ENCODE results near the gene RAD51B.
A peak's percentile ranks its signal among the peaks of the same experiment; 100 is the strongest.

RAD51B gene

DNA sequence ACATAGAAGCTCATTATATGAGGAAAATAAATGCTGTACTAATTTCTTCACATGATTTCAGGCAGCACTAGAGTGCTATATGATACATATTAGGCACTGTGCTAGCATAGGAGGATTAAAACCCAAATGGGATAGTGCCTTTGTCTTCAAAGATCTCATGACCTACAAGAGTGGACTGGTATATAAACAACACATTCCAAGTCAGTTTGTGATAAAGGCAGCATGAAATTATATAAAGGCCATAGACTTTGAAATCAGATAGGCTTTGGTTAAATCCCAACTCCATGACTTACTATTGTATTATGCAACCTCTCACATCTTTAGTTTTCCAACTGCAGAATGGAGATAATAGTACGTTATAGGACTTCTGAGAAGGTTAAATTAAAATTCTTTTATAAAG, 179.7 kb downstream of the RAD51B start:
- DNase-seq (ENCODE audit: insufficient read length) (no peak), FAIRE-seq (no peak)
- TF ChIP-seq POLR2AphosphoS5 (IDR thresholded peaks at IDR 0.05; ENCODE audit: low read depth, low read length) (no peak), POLR2A (IDR thresholded peaks at IDR 0.05; ENCODE audit: low read depth, low read length) (no peak), TAF1 (IDR thresholded peaks at IDR 0.05; ENCODE audit: borderline replicate concordance, low read depth, low read length) (no peak)

DNA sequence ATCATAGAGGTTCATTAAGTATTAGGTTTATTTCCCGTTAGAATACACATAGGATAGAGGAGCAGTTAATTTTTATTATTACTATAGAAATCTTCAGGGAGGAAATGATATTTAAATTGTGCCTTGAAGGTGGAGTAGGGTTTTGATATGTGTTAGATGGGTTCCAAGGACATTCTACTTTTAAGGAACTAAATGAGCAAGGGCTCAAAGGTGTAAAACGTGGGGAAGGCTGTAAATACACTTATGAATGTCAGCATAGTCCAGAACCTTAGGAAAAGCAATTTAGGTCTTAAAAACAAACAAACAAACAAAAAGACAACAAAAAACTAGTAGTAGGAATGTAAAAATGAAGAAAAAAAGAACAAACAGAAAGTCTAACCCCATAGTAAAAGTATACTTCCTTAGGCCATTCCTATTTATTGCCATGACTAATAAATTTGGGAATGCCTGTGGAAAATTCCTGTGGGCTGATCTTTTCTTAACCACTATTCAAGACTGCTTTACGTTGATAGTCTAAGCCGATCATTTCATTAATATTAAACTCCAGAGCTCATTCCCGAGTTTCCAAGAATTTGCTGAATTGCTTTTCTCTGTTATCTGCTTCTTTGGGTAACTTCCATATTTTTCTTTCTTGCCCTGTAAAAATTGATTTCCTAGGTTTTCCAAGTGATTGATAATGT, 180.3 kb downstream of the RAD51B start:
- FAIRE-seq (no peak), DNase-seq (ENCODE audit: insufficient read length) (no peak)
- no peak for TF ChIP-seq POLR2AphosphoS5 (IDR thresholded peaks at IDR 0.05; ENCODE audit: low read depth, low read length)
- no peak for TF ChIP-seq POLR2A (IDR thresholded peaks at IDR 0.05; ENCODE audit: low read depth, low read length)
- TF ChIP-seq TAF1 (IDR thresholded peaks at IDR 0.05; ENCODE audit: borderline replicate concordance, low read depth, low read length) = no peak

DNA sequence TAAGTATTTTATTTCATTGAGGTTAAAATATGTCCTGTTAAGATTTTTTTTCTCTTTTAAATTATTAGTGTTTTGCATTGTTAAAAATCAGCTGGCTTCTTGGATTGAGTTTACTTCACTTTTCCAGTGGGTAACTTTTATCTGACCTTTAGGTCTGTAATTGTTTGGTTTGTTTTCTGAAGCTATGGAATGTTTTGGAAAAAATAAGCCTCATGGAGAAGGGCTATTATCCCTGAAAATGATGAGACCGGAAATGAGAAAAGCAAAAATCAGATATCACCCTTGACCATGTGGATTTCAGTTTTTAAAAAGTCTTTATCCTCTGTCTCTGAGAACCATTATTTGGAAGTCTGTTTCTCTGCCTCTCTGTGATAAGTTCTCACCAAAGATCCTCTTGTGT, 180.9 kb downstream of the RAD51B start:
- no peak for TF ChIP-seq POLR2A (IDR thresholded peaks at IDR 0.05; ENCODE audit: low read depth, low read length)
- no peak for TF ChIP-seq POLR2AphosphoS5 (IDR thresholded peaks at IDR 0.05; ENCODE audit: low read depth, low read length)
- no peak for TF ChIP-seq TAF1 (IDR thresholded peaks at IDR 0.05; ENCODE audit: borderline replicate concordance, low read depth, low read length)
- no peak for DNase-seq (ENCODE audit: insufficient read length)
- FAIRE-seq = no peak

DNA sequence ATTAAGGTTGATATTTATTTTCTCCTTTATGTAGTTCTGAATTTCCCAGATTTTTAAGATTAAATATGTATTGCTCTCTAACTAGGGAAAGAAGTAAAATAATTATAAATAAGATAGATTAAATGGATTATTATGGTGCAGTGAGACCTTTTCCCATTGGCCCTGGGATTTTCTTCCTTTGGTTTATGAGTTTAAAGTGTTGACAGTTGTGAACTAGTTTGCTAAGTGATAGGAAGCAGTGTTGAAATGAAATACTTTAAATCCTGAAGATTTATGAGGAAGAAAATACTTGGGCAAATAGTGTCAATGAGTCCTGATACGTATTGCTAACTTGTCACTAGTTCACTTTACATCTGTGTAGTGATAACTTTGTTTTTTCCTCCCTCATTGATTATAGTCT, 188.9 kb downstream of the RAD51B start:
- FAIRE-seq = no peak
- DNase-seq (ENCODE audit: insufficient read length) = no peak
- TF ChIP-seq TAF1 (IDR thresholded peaks at IDR 0.05; ENCODE audit: borderline replicate concordance, low read depth, low read length) (no peak), POLR2AphosphoS5 (IDR thresholded peaks at IDR 0.05; ENCODE audit: low read depth, low read length) (no peak), POLR2A (IDR thresholded peaks at IDR 0.05; ENCODE audit: low read depth, low read length) (no peak)

DNA sequence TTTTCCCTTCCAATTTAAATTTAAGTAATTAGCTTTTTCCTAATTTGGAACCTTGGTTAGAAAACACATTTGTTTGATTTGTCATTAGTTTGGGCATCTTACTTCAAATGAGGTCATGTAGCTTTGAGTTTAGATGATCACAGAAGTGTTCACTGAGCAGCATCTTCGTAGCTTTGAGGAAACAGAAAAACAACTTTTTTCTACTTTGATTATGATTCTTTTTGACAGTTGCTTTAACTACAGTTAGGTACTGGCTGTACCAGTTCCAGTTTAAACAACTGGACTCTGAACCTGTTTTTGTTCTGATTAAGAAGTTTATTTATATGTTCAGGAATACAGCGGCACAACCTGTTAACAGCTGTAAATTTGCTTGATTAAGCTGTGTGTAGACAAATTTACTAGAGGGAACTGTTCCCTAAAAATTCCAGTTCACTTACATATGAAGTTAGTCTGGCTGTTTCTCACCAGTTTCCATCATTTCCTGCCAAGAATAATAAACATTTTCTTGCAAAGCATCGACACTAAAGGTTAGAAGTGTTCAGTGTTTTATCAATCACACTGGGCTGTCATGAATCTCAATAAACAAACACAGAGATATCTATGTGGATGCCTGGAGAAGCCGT, 191.9 kb downstream of the RAD51B start:
- no peak for FAIRE-seq
- no peak for DNase-seq (ENCODE audit: insufficient read length)
- TF ChIP-seq POLR2AphosphoS5 (IDR thresholded peaks at IDR 0.05; ENCODE audit: low read depth, low read length) (no peak), POLR2A (IDR thresholded peaks at IDR 0.05; ENCODE audit: low read depth, low read length) (no peak), TAF1 (IDR thresholded peaks at IDR 0.05; ENCODE audit: borderline replicate concordance, low read depth, low read length) (no peak)

DNA sequence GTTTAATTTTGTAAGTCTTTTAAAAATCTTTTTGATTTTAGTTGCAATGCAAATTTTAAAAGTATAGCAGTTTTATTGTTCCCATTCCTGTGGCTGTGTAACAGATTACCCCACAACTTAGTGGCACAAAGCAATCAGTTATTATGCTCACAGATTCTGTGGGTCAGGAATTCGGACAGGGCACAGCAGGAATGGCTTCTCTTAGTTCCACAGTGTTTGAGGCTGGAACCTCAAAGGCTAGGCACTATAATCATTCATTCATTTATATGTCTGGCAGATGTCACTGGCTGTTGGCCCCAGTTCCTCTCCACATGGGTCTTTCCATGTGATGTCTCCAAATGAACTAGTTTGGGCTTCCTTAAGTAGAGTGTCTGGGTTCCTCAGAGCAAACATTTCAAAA, 193.3 kb downstream of the RAD51B start:
- TF ChIP-seq POLR2AphosphoS5 (IDR thresholded peaks at IDR 0.05; ENCODE audit: low read depth, low read length) (no peak), TAF1 (IDR thresholded peaks at IDR 0.05; ENCODE audit: borderline replicate concordance, low read depth, low read length) (no peak), POLR2A (IDR thresholded peaks at IDR 0.05; ENCODE audit: low read depth, low read length) (no peak)
- peak; percentile 14 for FAIRE-seq
- no peak for DNase-seq (ENCODE audit: insufficient read length)

DNA sequence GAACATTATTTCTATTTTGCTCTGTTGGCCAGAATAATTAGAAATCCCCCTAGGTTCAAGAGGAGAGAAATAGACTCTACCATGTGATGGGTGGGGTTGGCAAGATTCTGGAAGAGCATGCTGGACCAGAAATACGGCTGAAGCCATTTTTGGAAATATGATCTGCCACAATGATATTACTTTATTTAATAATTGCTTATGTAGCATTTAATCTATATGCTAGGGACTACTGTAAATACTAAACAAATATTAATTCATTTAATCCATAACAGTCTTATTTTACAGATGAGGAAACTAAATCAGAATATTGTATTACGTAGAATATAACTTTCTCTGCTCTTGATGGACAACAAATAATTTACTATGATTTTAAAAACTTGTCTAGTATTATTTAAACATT, 193.7 kb downstream of the RAD51B start:
- DNase-seq (ENCODE audit: insufficient read length) (no peak), FAIRE-seq (no peak)
- TF ChIP-seq POLR2AphosphoS5 (IDR thresholded peaks at IDR 0.05; ENCODE audit: low read depth, low read length) (no peak), TAF1 (IDR thresholded peaks at IDR 0.05; ENCODE audit: borderline replicate concordance, low read depth, low read length) (no peak), POLR2A (IDR thresholded peaks at IDR 0.05; ENCODE audit: low read depth, low read length) (no peak)

DNA sequence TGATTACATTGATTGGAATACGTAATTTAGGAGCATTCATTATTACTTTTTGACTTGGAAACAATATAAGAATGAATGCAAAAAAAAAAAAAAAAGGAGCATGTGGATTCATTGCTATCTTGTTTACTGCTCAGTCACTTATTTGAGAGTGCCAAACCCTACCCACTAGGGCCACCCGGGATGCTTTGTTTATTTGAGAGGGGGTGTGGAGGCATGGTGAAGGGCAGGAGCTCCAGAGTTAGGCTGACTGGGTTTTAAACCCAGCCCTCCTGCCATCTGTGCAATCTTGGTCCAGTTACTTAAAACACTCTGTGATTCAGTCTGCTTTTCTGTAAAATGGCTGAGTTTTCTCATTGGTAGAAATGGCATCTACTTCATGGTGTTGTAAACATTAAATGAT, 195.2 kb downstream of the RAD51B start:
- no peak for DNase-seq (ENCODE audit: insufficient read length)
- no peak for FAIRE-seq
- no peak for TF ChIP-seq POLR2AphosphoS5 (IDR thresholded peaks at IDR 0.05; ENCODE audit: low read depth, low read length)
- no peak for TF ChIP-seq TAF1 (IDR thresholded peaks at IDR 0.05; ENCODE audit: borderline replicate concordance, low read depth, low read length)
- no peak for TF ChIP-seq POLR2A (IDR thresholded peaks at IDR 0.05; ENCODE audit: low read depth, low read length)

DNA sequence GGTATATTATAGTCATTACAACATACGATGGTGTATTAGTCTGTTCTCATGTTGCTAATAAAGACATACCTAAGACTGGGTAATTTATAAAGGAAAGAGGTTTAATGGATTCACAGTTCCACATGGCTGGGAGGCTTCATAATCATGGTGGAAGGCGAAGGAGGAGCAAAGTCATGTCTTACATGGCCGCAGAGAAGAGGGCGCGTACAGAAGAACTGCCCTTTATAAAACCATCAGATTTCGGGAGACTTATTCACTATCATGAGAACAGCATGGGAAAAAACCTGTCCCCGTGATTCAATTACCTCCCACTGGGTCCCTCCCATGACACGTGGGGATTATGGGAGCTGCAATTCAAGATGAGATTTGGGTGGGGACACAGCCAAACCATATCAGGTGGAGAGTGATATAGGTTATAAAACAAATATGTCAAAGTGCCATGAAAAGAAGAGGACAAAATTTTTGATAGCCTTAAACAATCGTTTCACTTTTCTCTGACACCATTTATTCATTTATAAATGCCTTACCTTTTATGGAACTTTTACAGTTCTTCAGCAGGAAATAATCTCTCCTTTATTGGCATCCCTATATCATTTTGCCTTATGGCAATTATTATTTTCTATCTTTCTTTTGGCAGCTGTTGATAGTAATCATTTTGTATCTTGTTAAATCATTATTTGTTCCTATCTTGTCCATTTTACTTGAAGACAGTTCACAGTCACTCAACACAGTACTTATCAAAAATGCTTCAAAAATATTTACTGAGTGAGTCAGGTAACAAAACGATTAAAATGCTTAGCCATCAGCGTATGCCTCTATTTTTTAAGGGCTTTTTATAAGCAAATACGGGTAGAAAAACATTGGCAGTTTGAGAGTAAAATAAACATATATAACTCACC, 196.0 kb downstream of the RAD51B start:
- DNase-seq (ENCODE audit: insufficient read length) = no peak
- FAIRE-seq = no peak
- no peak for TF ChIP-seq POLR2AphosphoS5 (IDR thresholded peaks at IDR 0.05; ENCODE audit: low read depth, low read length)
- TF ChIP-seq TAF1 (IDR thresholded peaks at IDR 0.05; ENCODE audit: borderline replicate concordance, low read depth, low read length) = no peak
- TF ChIP-seq POLR2A (IDR thresholded peaks at IDR 0.05; ENCODE audit: low read depth, low read length) = no peak

DNA sequence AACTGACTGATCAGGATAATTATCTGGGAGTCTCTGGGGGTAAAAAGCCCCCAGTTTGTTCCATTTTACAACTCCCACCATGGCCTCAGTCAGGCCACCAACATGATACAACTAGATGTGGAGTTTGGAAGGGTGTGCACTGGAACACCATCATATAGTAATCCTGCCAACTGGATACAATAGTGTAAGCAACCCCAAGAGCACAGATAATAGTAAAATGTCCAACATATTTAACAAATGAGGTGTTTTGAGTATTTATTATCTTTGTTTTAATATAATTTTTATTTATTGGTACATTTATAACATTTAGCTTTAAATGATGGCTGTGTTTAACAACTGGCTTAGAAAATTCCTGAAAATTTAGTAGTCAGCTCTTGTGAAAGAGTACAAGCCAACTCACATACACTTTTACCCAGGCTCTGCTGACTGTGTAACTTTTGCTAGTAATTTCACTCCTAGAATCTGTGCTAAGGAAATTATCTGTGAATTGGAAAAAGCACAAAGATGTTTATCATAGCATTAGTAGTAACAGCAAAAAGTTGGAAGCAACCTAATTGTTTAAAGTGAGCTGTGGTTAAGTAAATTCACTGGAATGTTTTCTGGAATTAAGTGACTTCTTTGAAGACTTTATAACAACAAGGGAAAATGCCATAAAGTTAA, 196.8 kb downstream of the RAD51B start:
- TF ChIP-seq POLR2AphosphoS5 (IDR thresholded peaks at IDR 0.05; ENCODE audit: low read depth, low read length) (no peak), TAF1 (IDR thresholded peaks at IDR 0.05; ENCODE audit: borderline replicate concordance, low read depth, low read length) (no peak), POLR2A (IDR thresholded peaks at IDR 0.05; ENCODE audit: low read depth, low read length) (no peak)
- FAIRE-seq = no peak
- DNase-seq (ENCODE audit: insufficient read length) = no peak

DNA sequence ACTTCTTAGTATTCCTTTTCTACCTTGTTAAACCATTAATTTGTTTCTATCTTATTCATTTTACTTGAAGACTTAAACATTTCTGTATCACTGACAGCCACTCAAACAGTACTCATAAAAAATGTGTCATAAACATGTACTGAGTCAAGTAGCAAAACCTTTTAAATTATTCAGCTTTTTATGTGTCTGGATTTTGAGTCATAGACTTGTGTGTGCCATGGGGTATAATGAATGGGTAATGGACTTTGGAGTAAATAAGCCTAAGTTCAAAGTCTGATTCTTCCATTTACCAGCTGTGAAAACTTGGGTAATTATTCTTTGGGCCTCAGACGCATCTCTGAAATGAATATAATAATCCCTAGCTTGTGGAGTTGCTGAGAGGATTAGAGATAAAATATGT, 199.0 kb downstream of the RAD51B start:
- no peak for FAIRE-seq

More for the DNA sequence above, 199.0 kb downstream of the RAD51B start:
- TF ChIP-seq TAF1 (IDR thresholded peaks at IDR 0.05; ENCODE audit: borderline replicate concordance, low read depth, low read length) = no peak
- TF ChIP-seq POLR2AphosphoS5 (IDR thresholded peaks at IDR 0.05; ENCODE audit: low read depth, low read length) = no peak
- no peak for TF ChIP-seq POLR2A (IDR thresholded peaks at IDR 0.05; ENCODE audit: low read depth, low read length)
- DNase-seq (ENCODE audit: insufficient read length) = no peak

Data from GM12892 (cell line).